Small intestine (tissue), 7 donors: Measurements from ENCODE around the gene IL1RN. TPM values are rescaled to one million over a fixed set of nuclear protein-coding genes. Genes with fewer than 3 reads are reported as not detected.

Source experiments
- DNase-seq, 2 donors: peaks; one replicate each; pipeline versions ENCODE4 v3.0.0 to v3.0.0-alpha.2; 2013
- FAIRE-seq: peaks from 2 replicates; lab custom pipeline; 2012; peaks lifted over from hg19 to GRCh38; lab: Jason Lieb, UNC
- H3K27ac ChIP-seq, 3 donors: one replicate each; pipeline ENCODE4 v1.5.1; 2013; ENCODE audit warnings: low read length in 2 of 3, mild to moderate bottlenecking in 2 of 3, control low read depth in 1 of 3, inconsistent platforms in 1 of 3, low read depth in 1 of 3, moderate library complexity in 1 of 3
- H3K27me3 ChIP-seq, 3 donors: one replicate each; pipeline ENCODE4 v1.6.1; 2013; ENCODE audit warnings: low read length in 3 of 3, inconsistent platforms in 1 of 3; ENCODE audit not compliant: control insufficient read depth in 3 of 3, insufficient read depth in 3 of 3
- H3K36me3 ChIP-seq, 3 donors: one replicate each; pipeline ENCODE4 v1.6.1; 2013; ENCODE audit warnings: low read length in 3 of 3, inconsistent platforms in 1 of 3, low read depth in 1 of 3, mild to moderate bottlenecking in 1 of 3, moderate library complexity in 1 of 3; ENCODE audit not compliant: control insufficient read depth in 3 of 3, insufficient read depth in 2 of 3
- H3K4me1 ChIP-seq, 3 donors: one replicate each; pipeline ENCODE4 v1.6.1; 2013; ENCODE audit warnings: low read length in 2 of 3, inconsistent platforms in 1 of 3, low read depth in 1 of 3, mild to moderate bottlenecking in 1 of 3, moderate library complexity in 1 of 3; ENCODE audit not compliant: control insufficient read depth in 3 of 3, insufficient read depth in 2 of 3
- H3K4me3 ChIP-seq, 3 donors: one replicate each; pipeline ENCODE4 v1.5.1; 2013; ENCODE audit warnings: low read length in 3 of 3, control low read depth in 1 of 3, inconsistent platforms in 1 of 3, low read depth in 1 of 3, mild to moderate bottlenecking in 1 of 3, moderate library complexity in 1 of 3
- H3K9me3 ChIP-seq, 2 donors: one replicate each; pipeline ENCODE4 v1.6.1; 2013; ENCODE audit warnings: low read depth in 1 of 2, low read length in 1 of 2; ENCODE audit not compliant: control insufficient read depth in 2 of 2, insufficient read depth in 1 of 2
- WGBS, 3 donors: extraction: QIAGEN DNeasy Blood & Tissue Kit; methylation state at CpG; one replicate each; pipeline ENCODE4 v1.1.7; 2013; 5-methylcytosine and 5-hydroxymethylcytosine counted together
- polyA plus RNA-seq, 4 donors: library from polyadenylated mRNA; stranded (reverse) in 3 of 4; unstranded in 1 of 4; fragments of 200-250 nt in 3 of 4; fragments of 120-200 nt in 1 of 4; gene quantifications; one replicate each; pipeline versions ENCODE4 v1.2.1 to v1.2.3, GENCODE V29; 2013
- donor health status: healthy with polysubstance abuse.
- donor health status: control.
- donor health status: control.
- donor health status: Bipolar disorder and iron deficiency.
- donor health status: healthy.

IL1RN gene
- polyA plus RNA-seq, 4 donors = 0.44 to 69.8 (median 24.3) TPM

GRCh38 chr2:113118263-113118657 is 9.1 kb upstream of the IL1RN start:
- FAIRE-seq (no peak), DNase-seq (peak in 1 of 2 donors; percentile 95)
- peak overlapping the region in 1 of 3 donors; percentile 33 for H3K4me3 ChIP-seq
- H3K36me3 ChIP-seq = no peaks in the 10 kb centered on the region
- 24 to 72% (median 54%) methylated on average over 2 of the region's 2 CpGs for WGBS, 3 donors
- H3K27ac ChIP-seq = peak overlapping the region in 2 of 3 donors; percentile 84 to 91
- peaks cover 0 to 4% (median 0%) of the 10 kb centered on the region in 3 donors for H3K4me1 ChIP-seq
- no peaks in the 10 kb centered on the region for H3K27me3 ChIP-seq
- H3K9me3 ChIP-seq = no peaks in the 10 kb centered on the region

- Histone ChIP-seq H3K4me1 (peaks cover 0 to 4% (median 0%) of the 10 kb centered on the region in 3 donors), H3K4me3 (peak overlapping the region in 1 of 3 donors; percentile 29), H3K36me3 (no peaks in the 10 kb centered on the region), H3K27ac (peak overlapping the region in 1 of 3 donors; percentile 33), H3K9me3 (no peaks in the 10 kb centered on the region), H3K27me3 (no peaks in the 10 kb centered on the region)
- DNase-seq (peak in 1 of 2 donors; percentile 37), FAIRE-seq (no peak)
- WGBS, 3 donors = 88 to 95% (median 89%) methylated on average over 2 of the region's 2 CpGs
Measured at GRCh38 chr2:113119111-113119510, 8.3 kb upstream of the IL1RN start.

- no peaks in the 10 kb centered on the region for H3K9me3 ChIP-seq
- DNase-seq = no peak
- FAIRE-seq = no peak
- no peaks in the 10 kb centered on the region for H3K36me3 ChIP-seq
- H3K27ac ChIP-seq = no peak overlapping the region
- H3K4me1 ChIP-seq = peaks cover 0 to 4% (median 0%) of the 10 kb centered on the region in 3 donors
- peaks cover 0 to 3% (median 0%) of the 10 kb centered on the region in 3 donors for H3K27me3 ChIP-seq
- no peak overlapping the region for H3K4me3 ChIP-seq
- 63 to 82% (median 75%) methylated on average over 3 of the region's 3 CpGs for WGBS, 3 donors
Measured at GRCh38 chr2:113120861-113121260, 6.5 kb upstream of the IL1RN start.

- FAIRE-seq (no peak), DNase-seq (no peak)
- 55 to 67% (median 67%) methylated on average over 4 of the region's 4 CpGs for WGBS, 3 donors
- Histone ChIP-seq H3K36me3 (no peaks in the 10 kb centered on the region), H3K4me3 (no peak overlapping the region), H3K27me3 (peaks cover 0 to 3% (median 0%) of the 10 kb centered on the region in 3 donors), H3K4me1 (peaks cover 0 to 2% (median 0%) of the 10 kb centered on the region in 3 donors), H3K27ac (no peak overlapping the region), H3K9me3 (no peaks in the 10 kb centered on the region)
Measured at GRCh38 chr2:113122364-113122763, 5.0 kb upstream of the IL1RN start.

GRCh38 chr2:113123726-113124125 is 3.7 kb upstream of the IL1RN start:
- FAIRE-seq (no peak), DNase-seq (no peak)
- Histone ChIP-seq H3K27ac (no peak overlapping the region), H3K4me3 (no peak overlapping the region), H3K36me3 (no peaks in the 10 kb centered on the region), H3K27me3 (peaks cover 0 to 3% (median 2%) of the 10 kb centered on the region in 3 donors), H3K9me3 (no peaks in the 10 kb centered on the region), H3K4me1 (no peaks in the 10 kb centered on the region)
- 78 to 90% (median 81%) methylated on average over 3 of the region's 3 CpGs for WGBS, 3 donors

- Histone ChIP-seq H3K9me3 (no peaks in the 10 kb centered on the region), H3K36me3 (no peaks in the 10 kb centered on the region), H3K27ac (no peak overlapping the region), H3K4me3 (no peak overlapping the region), H3K27me3 (peaks cover 0 to 3% (median 2%) of the 10 kb centered on the region in 3 donors), H3K4me1 (no peaks in the 10 kb centered on the region)
- FAIRE-seq (no peak), DNase-seq (peak in 1 of 2 donors; percentile 37)
- WGBS, 3 donors = 53 to 60% (median 55%) methylated on average over 12 of the region's 12 CpGs
Measured at GRCh38 chr2:113124181-113124961, 3.0 kb upstream of the IL1RN start.

GRCh38 chr2:113124984-113125855 is 2.2 kb upstream of the IL1RN start:
- Histone ChIP-seq H3K27me3 (peaks cover 0 to 3% (median 2%) of the 10 kb centered on the region in 3 donors), H3K4me3 (no peak overlapping the region), H3K9me3 (no peaks in the 10 kb centered on the region), H3K4me1 (no peaks in the 10 kb centered on the region), H3K36me3 (no peaks in the 10 kb centered on the region), H3K27ac (no peak overlapping the region)
- DNase-seq (no peak), FAIRE-seq (no peak)
- 57 to 66% (median 62%) methylated on average over 6 of the region's 6 CpGs for WGBS, 3 donors
